HG03095 (cell line): ENCODE results near the gene PRMT6.
"Not testable (repeated sequence)": the region's sequence is repeated elsewhere in the genome, so short reads cannot be mapped to it uniquely, and the experiment has no call there.

Experiments
- ATAC-seq: cut with Tn5 transposase; IDR thresholded peaks from one replicate; pipeline ENCODE4 v1.9.1; 2021; ENCODE audit warnings: moderate library complexity; ENCODE audit not compliant: unreplicated experiment

The PRMT6 gene

GRCh38 chr1:107091418-107091817 is 34.9 kb downstream of the PRMT6 start:
- ATAC-seq = no peak

DNA sequence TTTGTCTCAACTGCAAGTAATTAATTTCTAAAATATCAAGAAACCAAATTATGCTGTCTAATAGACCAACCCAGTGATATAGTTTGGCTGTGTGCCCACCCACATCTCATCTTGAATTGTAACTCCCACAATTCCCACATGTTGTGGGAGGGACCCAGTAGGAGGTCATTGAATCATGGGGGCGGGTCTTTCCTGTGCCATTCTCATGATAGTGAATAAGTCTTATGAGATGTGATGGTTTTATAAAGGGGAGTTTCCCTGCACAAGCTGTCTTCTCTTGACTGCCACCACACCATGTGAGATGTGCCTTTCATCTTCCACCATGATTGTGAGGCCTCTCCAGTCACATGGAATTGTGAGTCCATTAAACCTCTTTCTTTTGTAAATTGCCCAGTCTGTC is 36.9 kb downstream of the PRMT6 start:
- ATAC-seq = not testable (repeated sequence)

GRCh38 chr1:107095647-107096046 is 39.2 kb downstream of the PRMT6 start:
- ATAC-seq = no peak

- ATAC-seq = no peak
Measured at GRCh38 chr1:107096690-107097089, 40.2 kb downstream of the PRMT6 start.

- ATAC-seq = no peak
Measured at GRCh38 chr1:107098961-107099360, 42.5 kb downstream of the PRMT6 start.

GRCh38 chr1:107100331-107100984 is 44.0 kb downstream of the PRMT6 start:
- ATAC-seq = no peak

GRCh38 chr1:107105914-107106313 is 49.4 kb downstream of the PRMT6 start:
- ATAC-seq = no peak
